ENCODE results near the gene TST.

- TF ChIP-seq MYC (IDR thresholded peaks at IDR 0.05; ENCODE audit: low read depth, low read length) (no peak), MYC (CRISPR knock-in tag; IDR thresholded peaks at IDR 0.05; ENCODE audit: borderline replicate concordance, low read depth) (no peak), ZFP36 (IDR thresholded peaks at IDR 0.05; ENCODE audit: low read depth, low read length, partially characterized antibody) (no peak), PKNOX1 (IDR thresholded peaks at IDR 0.05) (no peak), ZNF431 (CRISPR knock-in tag; IDR thresholded peaks at IDR 0.05) (no peak), POLR2A (conservative IDR thresholded peaks at IDR 0.05) (no peak), EZH2 (IDR thresholded peaks at IDR 0.05; ENCODE audit: borderline replicate concordance, low read depth, low read length) (no peak), ZNF143 (CRISPR knock-in tag; IDR thresholded peaks at IDR 0.05) (no peak), NUFIP1 (IDR thresholded peaks at IDR 0.05; ENCODE audit: partially characterized antibody) (no peak)
Measured at GRCh38 chr22:37062702-37063381, 43.6 kb upstream of the TST start.

Measured in K562 (cell line).